GM12875 (cell line): ENCODE results near the gene SYNE2.

Source experiments
- H3K4me3 ChIP-seq: one replicate; pipeline ENCODE4 v1.5.1; 2011; ENCODE audit warnings: low read depth, low read length, control low read depth
- TF ChIP-seq, protein P1 (sequence below): IDR thresholded peaks from 2 replicates; pipeline ENCODE4 v1.5.1; 2011; ENCODE audit warnings: low read depth, mild to moderate bottlenecking, control low read depth, inconsistent platforms, low read length, moderate library complexity, borderline replicate concordance; ENCODE audit not compliant: insufficient read depth

SYNE2 gene

DNA sequence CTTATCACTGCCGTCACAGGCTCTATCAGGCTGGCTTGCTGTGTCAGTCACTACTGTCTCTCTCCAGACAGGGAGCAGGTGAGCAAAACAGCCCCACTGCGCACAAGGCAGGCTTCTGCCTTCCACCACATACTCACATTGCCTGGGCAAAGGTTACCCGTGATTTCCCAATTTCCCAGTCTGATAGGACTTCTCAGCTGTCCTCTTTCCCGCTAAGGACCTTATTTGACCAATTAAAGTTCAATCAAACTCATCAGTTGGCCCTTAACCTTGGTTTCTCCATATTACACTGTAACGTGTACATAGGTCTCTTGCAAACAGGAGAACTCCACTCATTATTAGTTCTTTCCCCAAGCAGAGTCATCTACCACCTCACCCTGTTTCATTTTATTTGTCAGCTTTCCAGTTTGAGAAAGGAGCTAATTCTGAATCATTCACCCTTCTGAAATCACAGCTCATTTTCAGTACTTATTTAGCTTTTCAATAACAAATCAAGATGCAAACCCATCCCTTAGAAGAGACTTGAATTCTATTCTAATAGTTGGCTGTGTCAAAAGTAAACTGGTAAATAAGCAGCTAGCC is 270.5 kb downstream of the SYNE2 start:
- no peak overlapping the region for H3K4me3 ChIP-seq
- TF ChIP-seq, protein P1, sequence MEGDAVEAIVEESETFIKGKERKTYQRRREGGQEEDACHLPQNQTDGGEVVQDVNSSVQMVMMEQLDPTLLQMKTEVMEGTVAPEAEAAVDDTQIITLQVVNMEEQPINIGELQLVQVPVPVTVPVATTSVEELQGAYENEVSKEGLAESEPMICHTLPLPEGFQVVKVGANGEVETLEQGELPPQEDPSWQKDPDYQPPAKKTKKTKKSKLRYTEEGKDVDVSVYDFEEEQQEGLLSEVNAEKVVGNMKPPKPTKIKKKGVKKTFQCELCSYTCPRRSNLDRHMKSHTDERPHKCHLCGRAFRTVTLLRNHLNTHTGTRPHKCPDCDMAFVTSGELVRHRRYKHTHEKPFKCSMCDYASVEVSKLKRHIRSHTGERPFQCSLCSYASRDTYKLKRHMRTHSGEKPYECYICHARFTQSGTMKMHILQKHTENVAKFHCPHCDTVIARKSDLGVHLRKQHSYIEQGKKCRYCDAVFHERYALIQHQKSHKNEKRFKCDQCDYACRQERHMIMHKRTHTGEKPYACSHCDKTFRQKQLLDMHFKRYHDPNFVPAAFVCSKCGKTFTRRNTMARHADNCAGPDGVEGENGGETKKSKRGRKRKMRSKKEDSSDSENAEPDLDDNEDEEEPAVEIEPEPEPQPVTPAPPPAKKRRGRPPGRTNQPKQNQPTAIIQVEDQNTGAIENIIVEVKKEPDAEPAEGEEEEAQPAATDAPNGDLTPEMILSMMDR = no peak

DNA sequence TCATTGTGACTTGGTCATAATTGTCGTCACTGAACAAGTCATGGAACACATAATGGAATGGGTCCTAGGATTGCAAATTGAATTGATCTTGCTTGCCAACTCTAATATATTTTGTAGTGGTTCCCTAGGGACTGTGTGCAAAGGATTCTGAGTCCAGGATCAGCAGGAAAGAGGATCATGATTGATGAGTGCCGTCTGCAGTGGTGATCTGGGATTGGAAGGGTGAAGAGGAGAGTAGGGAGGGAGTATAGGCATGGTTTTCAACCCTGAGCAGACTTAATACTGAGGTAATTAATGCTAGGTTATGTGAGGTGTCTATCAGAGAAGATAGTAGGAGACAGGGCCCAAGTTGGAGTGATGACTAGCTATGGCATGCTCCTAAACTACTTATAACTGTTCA is 272.5 kb downstream of the SYNE2 start:
- TF ChIP-seq, protein P1 = no peak
- no peak overlapping the region for H3K4me3 ChIP-seq

DNA sequence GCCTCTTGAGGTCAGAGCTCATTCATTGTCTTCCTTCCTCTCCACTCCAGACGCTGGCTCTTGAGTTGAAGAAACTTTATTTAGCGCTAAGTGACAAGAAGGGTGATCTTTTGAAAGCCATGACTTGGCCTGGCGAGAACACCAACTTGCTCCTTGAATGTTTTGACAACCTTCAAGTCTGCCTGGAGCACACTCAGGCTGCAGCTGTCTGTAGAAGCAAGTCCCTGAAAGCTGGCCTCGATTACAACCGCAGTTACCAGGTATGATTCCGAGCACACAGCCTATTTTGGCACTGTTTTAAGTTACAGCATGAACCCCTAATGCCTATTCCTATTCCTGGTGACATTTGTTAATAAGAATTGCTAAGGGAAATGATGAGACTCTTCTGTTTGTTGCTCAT is 273.7 kb downstream of the SYNE2 start:
- TF ChIP-seq, protein P1 = no peak
- no peak overlapping the region for H3K4me3 ChIP-seq

DNA sequence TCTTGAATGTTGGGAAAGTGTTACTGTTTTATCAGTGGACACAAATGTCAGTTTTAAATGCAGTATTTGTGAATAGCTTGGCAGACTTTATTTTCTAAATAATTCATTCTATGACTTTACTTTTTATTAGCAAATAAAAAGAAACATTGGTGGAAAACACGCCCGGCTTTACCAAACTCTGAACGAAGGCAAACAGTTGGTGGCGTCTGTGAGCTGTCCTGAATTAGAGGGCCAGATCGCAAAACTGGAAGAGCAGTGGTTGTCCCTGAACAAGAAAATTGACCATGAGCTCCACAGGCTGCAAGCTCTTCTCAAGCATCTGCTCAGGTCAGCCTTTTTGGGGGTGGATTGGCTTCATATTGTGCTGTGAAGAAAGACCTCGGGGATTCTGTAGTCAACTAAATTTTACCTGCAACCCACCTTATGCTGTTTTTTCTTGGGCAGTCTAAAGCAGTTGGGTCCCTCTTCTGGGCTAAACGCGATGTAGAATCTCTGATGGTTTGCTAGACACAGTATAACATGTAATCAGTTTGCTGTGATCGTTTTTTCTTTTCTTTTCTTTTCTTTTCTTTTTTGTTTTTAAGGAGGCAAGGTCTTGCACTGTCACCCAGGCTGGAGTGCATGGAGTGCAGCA is 285.0 kb downstream of the SYNE2 start:
- no peak overlapping the region for H3K4me3 ChIP-seq
- TF ChIP-seq, protein P1 = no peak

DNA sequence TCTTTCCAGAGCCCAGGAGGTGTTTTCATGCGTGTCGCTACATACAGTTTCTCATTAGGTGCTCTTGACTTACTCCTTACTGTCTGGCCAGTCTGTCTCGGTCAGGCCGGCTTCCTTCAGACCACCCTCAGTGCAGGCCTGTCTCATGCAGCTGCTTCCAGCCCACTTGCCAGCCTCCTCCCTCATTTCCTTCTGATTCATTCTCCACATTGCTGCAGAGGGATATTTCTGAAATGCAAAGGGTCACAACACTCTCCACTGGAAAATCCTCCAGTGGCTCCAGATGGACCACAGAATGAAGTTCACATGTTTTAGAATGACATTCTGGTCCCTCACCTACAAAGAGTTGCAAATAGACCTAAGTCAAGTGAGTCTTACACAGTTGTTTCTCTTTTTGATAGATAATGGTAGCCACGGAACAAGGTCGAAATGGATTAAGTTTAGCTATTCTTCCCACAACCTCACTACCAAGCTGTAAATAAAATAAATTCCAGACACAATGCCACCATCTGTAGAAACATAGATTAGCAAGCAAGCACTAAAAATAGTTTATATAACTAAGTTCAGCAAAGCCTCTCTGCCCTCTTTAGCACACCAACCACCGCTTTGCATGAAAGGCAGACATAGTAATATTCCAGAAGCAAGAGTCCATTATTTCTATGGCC is 294.5 kb downstream of the SYNE2 start:
- TF ChIP-seq, protein P1 = no peak
- H3K4me3 ChIP-seq = no peak overlapping the region

DNA sequence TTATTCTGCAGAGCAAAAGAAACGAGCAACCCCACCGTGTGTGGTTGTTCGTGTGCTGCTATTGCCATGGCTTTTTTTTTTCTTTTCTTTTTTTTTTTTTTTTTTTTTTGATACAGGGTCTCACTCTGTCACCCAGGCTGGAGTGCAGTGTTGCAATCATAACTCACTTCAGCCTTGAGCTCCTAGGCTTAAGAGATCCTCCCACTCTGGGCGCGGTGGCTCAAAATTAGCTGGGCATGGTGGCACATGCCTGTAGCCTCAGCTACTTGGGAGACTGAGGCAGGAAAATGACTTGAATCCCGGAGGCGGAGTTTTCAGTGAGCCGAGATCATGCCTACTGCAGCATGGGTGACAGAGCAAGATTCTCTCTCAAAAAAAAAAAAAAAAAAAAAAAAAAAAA is 297.1 kb downstream of the SYNE2 start:
- TF ChIP-seq, protein P1 = no peak
- H3K4me3 ChIP-seq = no peak overlapping the region

DNA sequence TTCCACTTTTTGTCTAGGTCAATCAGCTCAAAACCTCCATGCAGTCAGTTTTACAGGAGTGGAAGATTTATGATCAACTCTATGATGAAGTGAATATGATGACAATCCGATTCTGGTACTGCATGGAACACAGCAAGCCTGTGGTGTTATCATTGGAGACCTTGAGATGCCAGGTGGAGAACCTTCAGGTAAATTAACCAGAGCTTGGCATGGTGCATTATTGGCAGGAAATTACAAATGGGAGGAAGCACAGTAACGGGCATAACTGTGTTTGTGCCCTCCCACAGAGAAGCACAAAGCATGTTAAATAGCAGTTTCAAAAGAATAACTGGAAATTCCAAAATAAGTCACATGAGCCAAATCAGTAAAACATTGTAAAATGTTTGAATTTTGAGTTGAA is 305.8 kb downstream of the SYNE2 start:
- no peak overlapping the region for H3K4me3 ChIP-seq
- TF ChIP-seq, protein P1 = no peak
